Measurements from ENCODE around the gene VASH1. TPM values are rescaled to one million over a fixed set of nuclear protein-coding genes. Genes with fewer than 3 reads are reported as not detected.

VASH1 gene
- polyA plus RNA-seq, 1 donor (not counting 4 experiments of a cell fraction or from before 2014, with no cell fraction given), result 0.12 TPM

DNA sequence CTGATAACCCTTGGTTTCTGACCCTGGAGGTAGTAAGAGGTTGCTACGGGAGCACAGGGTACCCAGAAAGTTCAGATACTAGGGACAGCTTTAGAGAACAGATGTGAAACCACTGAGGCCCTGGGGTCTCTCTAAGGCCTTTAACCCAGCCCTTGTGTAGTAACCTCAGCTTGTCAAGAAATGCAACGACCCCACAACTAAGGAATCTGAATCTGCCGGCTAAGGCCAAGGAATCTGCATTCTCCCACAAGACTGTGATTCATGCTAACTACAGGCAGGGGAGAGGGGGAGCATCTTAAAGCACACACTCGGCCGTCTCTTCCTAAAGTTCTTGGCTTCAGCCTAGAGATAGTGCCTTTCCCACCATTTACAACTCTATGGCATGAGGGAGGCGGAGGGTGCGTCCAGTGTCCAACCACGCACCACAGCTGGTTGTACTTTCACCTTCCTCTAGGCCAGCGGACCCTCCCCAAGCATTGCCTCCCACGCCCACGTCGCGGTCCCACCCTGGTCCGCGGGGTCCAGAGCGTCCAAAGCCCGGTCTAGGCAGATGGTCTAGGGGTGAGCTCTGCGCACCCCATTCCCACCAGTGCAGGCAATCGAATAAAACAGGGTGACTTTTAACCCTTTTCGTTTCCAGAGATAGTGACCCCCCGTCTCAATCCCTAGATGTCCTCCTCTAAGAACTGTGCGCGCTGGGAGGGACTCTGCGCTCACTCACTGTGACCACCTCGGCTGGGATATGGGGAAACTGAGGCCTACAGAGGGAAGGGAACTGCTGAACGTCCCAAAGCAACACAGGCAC, 735 bp upstream of the VASH1 start:
- Histone ChIP-seq H3K36me3 (ENCODE audit: control insufficient read depth in 2 of 2, extremely low read depth in 1 of 2, insufficient read depth in 2 of 2, low read length in 2 of 2) (no peaks in the 10 kb centered on the region), H3K9me3 (ENCODE audit: control insufficient read depth, low read depth, low read length) (no peaks in the 10 kb centered on the region), H3K79me2 (ENCODE audit: control insufficient read depth, insufficient read depth, low read length) (no peaks in the 10 kb centered on the region), H3K9me1 (ENCODE audit: control insufficient read depth, extremely low read depth, insufficient read depth, low read length) (no peaks in the 10 kb centered on the region), H3K27ac (ENCODE audit: control insufficient read depth, insufficient read depth, low read length) (no peak overlapping the region), H4K20me1 (ENCODE audit: control insufficient read depth, extremely low read depth, insufficient read depth, low read length) (no peaks in the 10 kb centered on the region), H3K9ac (ENCODE audit: control insufficient read depth, extremely low read depth, insufficient read depth, low read length) (no peak overlapping the region), H2AFZ (ENCODE audit: control insufficient read depth, low read length) (peak overlapping the region; percentile 79), H3K4me1 (ENCODE audit: control insufficient read depth, extremely low read depth, insufficient read depth, low read length) (peaks cover 5% of the 10 kb centered on the region), H3K27me3 (ENCODE audit: control insufficient read depth, extremely low read depth, insufficient read depth, low read length) (peaks cover 56% of the 10 kb centered on the region), H3K4me3 (ENCODE audit: control insufficient read depth in 2 of 3, extremely low read depth in 1 of 3, insufficient read depth in 2 of 3, low read depth in 1 of 3, low read length in 3 of 3) (peak overlapping the region in 2 of 3 experiments; percentile 53 to 65), H3K4me2 (ENCODE audit: control insufficient read depth, extremely low read depth, insufficient read depth, low read depth, low read length) (peak overlapping the region; percentile 86)
- no peak for DNase-seq (ENCODE audit: low read depth, low spot score)
- TF ChIP-seq, protein P1, sequence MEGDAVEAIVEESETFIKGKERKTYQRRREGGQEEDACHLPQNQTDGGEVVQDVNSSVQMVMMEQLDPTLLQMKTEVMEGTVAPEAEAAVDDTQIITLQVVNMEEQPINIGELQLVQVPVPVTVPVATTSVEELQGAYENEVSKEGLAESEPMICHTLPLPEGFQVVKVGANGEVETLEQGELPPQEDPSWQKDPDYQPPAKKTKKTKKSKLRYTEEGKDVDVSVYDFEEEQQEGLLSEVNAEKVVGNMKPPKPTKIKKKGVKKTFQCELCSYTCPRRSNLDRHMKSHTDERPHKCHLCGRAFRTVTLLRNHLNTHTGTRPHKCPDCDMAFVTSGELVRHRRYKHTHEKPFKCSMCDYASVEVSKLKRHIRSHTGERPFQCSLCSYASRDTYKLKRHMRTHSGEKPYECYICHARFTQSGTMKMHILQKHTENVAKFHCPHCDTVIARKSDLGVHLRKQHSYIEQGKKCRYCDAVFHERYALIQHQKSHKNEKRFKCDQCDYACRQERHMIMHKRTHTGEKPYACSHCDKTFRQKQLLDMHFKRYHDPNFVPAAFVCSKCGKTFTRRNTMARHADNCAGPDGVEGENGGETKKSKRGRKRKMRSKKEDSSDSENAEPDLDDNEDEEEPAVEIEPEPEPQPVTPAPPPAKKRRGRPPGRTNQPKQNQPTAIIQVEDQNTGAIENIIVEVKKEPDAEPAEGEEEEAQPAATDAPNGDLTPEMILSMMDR (optimal IDR thresholded peaks at IDR 0.05 in 1 of 3, IDR thresholded peaks at IDR 0.05 in 1 of 3, conservative IDR thresholded peaks at IDR 0.05 in 1 of 3; ENCODE audit: extremely low read depth in 1 of 3, insufficient read depth in 2 of 3, low read length in 3 of 3), result no peak
- no peak for TF ChIP-seq EZH2 (IDR thresholded peaks at IDR 0.05; ENCODE audit: low read length)
- dilution Hi-C loops (cut with MboI; ENCODE audit: extremely low pct_ligation_motif_present, low sequenced_read_pairs), result no loop called here
- FAIRE-seq, result no peak

- TF ChIP-seq EZH2 (IDR thresholded peaks at IDR 0.05; ENCODE audit: low read length), result peak; percentile 72
- TF ChIP-seq, protein P1 (optimal IDR thresholded peaks at IDR 0.05 in 1 of 3, IDR thresholded peaks at IDR 0.05 in 1 of 3, conservative IDR thresholded peaks at IDR 0.05 in 1 of 3; ENCODE audit: extremely low read depth in 1 of 3, insufficient read depth in 2 of 3, low read length in 3 of 3), result no peak
- H3K27me3 ChIP-seq (ENCODE audit: control insufficient read depth, extremely low read depth, insufficient read depth, low read length), result peaks cover 59% of the 10 kb centered on the region
- FAIRE-seq, result no peak
- H3K4me3 ChIP-seq (ENCODE audit: control insufficient read depth in 2 of 3, extremely low read depth in 1 of 3, insufficient read depth in 2 of 3, low read depth in 1 of 3, low read length in 3 of 3), result peak overlapping the region; percentile 16 to 65 (median 53)
- H3K27ac ChIP-seq (ENCODE audit: control insufficient read depth, insufficient read depth, low read length), result no peak overlapping the region
- H2AFZ ChIP-seq (ENCODE audit: control insufficient read depth, low read length), result peak overlapping the region; percentile 79
- no peaks in the 10 kb centered on the region for H3K9me3 ChIP-seq (ENCODE audit: control insufficient read depth, low read depth, low read length)
- peak overlapping the region; percentile 86 for H3K4me2 ChIP-seq (ENCODE audit: control insufficient read depth, extremely low read depth, insufficient read depth, low read depth, low read length)
- H4K20me1 ChIP-seq (ENCODE audit: control insufficient read depth, extremely low read depth, insufficient read depth, low read length), result no peaks in the 10 kb centered on the region
- no peaks in the 10 kb centered on the region for H3K36me3 ChIP-seq (ENCODE audit: control insufficient read depth in 2 of 2, extremely low read depth in 1 of 2, insufficient read depth in 2 of 2, low read length in 2 of 2)
- no peak overlapping the region for H3K9ac ChIP-seq (ENCODE audit: control insufficient read depth, extremely low read depth, insufficient read depth, low read length)
- dilution Hi-C loops (cut with MboI; ENCODE audit: extremely low pct_ligation_motif_present, low sequenced_read_pairs), result no loop called here
- H3K79me2 ChIP-seq (ENCODE audit: control insufficient read depth, insufficient read depth, low read length), result no peaks in the 10 kb centered on the region
- no peak for DNase-seq (ENCODE audit: low read depth, low spot score)
- H3K9me1 ChIP-seq (ENCODE audit: control insufficient read depth, extremely low read depth, insufficient read depth, low read length), result no peaks in the 10 kb centered on the region
- peaks cover 5% of the 10 kb centered on the region for H3K4me1 ChIP-seq (ENCODE audit: control insufficient read depth, extremely low read depth, insufficient read depth, low read length)
These were observed 717 bp downstream of the VASH1 start for GRCh38 chr14:76761960-76762410.

All from keratinocyte (primary cell).